PFSK-1 (cell line): ENCODE measurements around the gene MYDGF. TPM values are rescaled to one million over a fixed set of nuclear protein-coding genes. Genes with fewer than 3 reads are reported as not detected.
A peak's percentile ranks its signal among the peaks of the same experiment; 100 is the strongest.

ENCODE experiments used
- FOXP2 ChIP-seq: optimal IDR thresholded peaks from 2 replicates; pipeline ENCODE3; 2011; ENCODE audit warnings: borderline replicate concordance, control low read depth, inconsistent platforms; ENCODE audit not compliant: insufficient read depth; ENCODE audit errors: extremely low read length, extremely low read depth
- POLR2AphosphoS5 ChIP-seq: IDR thresholded peaks from 2 replicates; pipeline ENCODE4 v1.6.1; 2012; ENCODE audit warnings: low read depth, mild to moderate bottlenecking, control low read depth, low read length, moderate library complexity
- SIN3A ChIP-seq: IDR thresholded peaks from 2 replicates; pipeline ENCODE4 v1.6.1; 2012; ENCODE audit warnings: mild to moderate bottlenecking, low read length, moderate library complexity, borderline replicate concordance; ENCODE audit not compliant: insufficient read depth
- TAF1 ChIP-seq: IDR thresholded peaks from 2 replicates; pipeline ENCODE4 v1.6.1; 2012; ENCODE audit warnings: low read length, control low read depth, borderline replicate concordance; ENCODE audit not compliant: insufficient read depth
- polyA plus RNA-seq: library from polyadenylated mRNA; unstranded; fragments of >200 nt; gene quantifications from one replicate; pipeline ENCODE4 v1.2.1, GENCODE V29; 2012; ENCODE audit warnings: low read depth, missing spikeins; ENCODE audit not compliant: insufficient read length
- TF ChIP-seq, protein P1 (sequence below), 2 experiments: IDR thresholded peaks; 2 replicates each; pipeline versions ENCODE4 v1.6.1 to v1.8.0; 2011 to 2012; ENCODE audit warnings: low read depth in 2 of 2, low read length in 2 of 2, control low read depth in 1 of 2, inconsistent platforms in 1 of 2, mild to moderate bottlenecking in 1 of 2, moderate library complexity in 1 of 2; ENCODE audit not compliant: insufficient read depth in 1 of 2

MYDGF gene
- 451 TPM for polyA plus RNA-seq

DNA sequence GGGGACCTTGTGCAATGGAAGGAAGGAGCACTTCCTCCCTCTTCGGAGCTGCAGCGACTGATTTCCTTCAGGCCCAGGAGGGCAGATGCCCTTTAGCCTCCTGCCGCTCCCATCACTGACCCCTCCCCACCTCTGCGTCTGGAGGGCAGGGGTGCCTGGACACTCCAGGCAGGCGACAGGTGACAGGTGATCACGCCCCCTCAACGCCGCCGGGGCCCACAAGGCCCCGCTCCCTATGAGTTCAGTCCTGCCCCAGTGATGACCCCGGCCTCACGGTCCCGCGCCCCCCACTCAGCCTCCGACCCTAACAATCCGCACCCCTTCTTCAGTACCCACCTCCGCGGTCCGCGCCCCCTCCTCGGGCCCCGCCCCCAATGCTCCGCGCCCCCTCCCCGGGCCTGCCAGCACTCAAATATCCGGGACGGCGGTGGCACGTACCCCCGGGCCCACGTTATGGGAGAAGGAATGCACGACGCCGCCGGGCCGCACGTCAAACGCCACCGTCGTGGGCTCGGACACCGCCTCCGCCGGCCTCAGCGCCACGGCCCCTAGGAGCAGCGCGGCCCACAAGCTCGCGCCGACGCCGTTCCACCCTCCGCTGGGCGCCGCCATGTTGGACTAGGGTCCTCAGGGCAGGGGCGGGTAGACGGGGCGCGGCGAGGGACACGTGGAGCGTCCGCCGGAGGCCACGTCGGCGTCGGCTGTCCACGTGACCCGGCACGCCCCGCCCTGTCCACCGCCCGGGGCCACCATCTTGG, at the start of gene MYDGF:
TSS of gene MYDGF (minus strand) at position 620 of the 758 bp plus-strand sequence. CDS start at position 612, 8 bp downstream.
- peak; percentile 62; the same call in 1 of the 2 replicates for TF ChIP-seq SIN3A
- TF ChIP-seq, protein P1, sequence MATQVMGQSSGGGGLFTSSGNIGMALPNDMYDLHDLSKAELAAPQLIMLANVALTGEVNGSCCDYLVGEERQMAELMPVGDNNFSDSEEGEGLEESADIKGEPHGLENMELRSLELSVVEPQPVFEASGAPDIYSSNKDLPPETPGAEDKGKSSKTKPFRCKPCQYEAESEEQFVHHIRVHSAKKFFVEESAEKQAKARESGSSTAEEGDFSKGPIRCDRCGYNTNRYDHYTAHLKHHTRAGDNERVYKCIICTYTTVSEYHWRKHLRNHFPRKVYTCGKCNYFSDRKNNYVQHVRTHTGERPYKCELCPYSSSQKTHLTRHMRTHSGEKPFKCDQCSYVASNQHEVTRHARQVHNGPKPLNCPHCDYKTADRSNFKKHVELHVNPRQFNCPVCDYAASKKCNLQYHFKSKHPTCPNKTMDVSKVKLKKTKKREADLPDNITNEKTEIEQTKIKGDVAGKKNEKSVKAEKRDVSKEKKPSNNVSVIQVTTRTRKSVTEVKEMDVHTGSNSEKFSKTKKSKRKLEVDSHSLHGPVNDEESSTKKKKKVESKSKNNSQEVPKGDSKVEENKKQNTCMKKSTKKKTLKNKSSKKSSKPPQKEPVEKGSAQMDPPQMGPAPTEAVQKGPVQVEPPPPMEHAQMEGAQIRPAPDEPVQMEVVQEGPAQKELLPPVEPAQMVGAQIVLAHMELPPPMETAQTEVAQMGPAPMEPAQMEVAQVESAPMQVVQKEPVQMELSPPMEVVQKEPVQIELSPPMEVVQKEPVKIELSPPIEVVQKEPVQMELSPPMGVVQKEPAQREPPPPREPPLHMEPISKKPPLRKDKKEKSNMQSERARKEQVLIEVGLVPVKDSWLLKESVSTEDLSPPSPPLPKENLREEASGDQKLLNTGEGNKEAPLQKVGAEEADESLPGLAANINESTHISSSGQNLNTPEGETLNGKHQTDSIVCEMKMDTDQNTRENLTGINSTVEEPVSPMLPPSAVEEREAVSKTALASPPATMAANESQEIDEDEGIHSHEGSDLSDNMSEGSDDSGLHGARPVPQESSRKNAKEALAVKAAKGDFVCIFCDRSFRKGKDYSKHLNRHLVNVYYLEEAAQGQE (IDR thresholded peaks at IDR 0.05; ENCODE audit: insufficient read depth in 1 of 2, low read depth in 2 of 2, low read length in 2 of 2): peak in 1 of 2 experiments; percentile 51; a peak in 2 of 4 replicates
- peak; percentile 74 for TF ChIP-seq POLR2AphosphoS5
- peak; percentile 94 for TF ChIP-seq TAF1
- peak; percentile 92 for TF ChIP-seq FOXP2

DNA sequence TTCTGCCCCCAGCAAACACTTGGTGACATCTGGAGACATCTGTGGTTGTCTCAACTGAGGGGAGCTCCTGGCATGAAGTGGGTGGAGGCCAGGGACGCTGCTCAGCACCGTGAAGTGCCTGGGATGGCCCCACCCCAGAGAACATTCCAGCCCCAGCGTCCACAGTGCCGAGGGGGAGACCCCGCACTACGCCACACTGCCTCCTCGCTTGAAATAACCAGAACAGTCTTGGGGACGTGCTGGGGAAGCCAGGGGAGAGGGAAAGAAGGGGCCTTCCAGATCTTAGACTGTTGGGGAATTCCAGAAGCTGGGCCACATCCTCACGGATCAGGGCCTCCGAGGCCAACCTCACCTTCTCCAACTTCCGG, 49.3 kb upstream of the MYDGF start:
- TF ChIP-seq, protein P1 (IDR thresholded peaks at IDR 0.05; ENCODE audit: insufficient read depth in 1 of 2, low read depth in 2 of 2, low read length in 2 of 2): no peak
- no peak for TF ChIP-seq TAF1
- no peak for TF ChIP-seq POLR2AphosphoS5
- TF ChIP-seq SIN3A: no peak
- no peak for TF ChIP-seq FOXP2

DNA sequence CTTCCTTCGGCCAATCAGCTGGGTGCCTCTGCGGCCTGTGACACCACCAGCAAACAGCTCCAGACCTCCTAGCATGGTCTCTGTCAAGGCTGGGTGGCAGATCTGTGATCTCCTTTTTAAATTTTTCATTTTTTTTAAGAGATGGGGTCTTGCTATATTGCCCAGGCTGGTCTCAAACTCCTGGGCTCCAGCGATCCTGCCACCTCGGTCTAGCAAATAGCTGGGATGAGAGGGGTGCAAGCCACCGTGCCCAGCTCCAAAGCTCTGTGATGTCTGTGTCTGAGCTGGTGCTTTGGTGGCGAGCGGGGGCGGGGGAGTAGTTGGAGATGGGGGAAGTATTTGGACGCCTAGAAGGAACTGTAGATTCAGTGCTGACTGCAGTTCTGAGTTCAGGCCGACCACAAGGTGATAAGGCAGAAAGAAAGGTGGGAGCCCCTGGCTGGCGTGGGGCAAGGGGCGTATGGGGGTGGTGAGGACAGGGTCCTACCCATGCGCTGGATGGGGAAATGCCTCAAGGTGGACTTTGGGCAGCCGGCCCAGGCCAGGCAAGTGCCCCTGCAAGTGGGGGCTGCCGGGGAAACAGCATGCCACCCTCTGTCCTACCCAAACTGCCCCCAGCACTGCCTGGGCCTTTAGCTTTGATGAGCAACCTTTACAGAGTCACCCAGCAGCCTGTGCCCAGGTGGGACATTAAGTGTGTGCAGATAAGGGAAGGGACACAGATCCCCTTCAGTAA, 48.0 kb upstream of the MYDGF start:
- TF ChIP-seq SIN3A (no peak), TAF1 (no peak), POLR2AphosphoS5 (no peak), FOXP2 (no peak)
- TF ChIP-seq, protein P1 (IDR thresholded peaks at IDR 0.05; ENCODE audit: insufficient read depth in 1 of 2, low read depth in 2 of 2, low read length in 2 of 2): no peak

DNA sequence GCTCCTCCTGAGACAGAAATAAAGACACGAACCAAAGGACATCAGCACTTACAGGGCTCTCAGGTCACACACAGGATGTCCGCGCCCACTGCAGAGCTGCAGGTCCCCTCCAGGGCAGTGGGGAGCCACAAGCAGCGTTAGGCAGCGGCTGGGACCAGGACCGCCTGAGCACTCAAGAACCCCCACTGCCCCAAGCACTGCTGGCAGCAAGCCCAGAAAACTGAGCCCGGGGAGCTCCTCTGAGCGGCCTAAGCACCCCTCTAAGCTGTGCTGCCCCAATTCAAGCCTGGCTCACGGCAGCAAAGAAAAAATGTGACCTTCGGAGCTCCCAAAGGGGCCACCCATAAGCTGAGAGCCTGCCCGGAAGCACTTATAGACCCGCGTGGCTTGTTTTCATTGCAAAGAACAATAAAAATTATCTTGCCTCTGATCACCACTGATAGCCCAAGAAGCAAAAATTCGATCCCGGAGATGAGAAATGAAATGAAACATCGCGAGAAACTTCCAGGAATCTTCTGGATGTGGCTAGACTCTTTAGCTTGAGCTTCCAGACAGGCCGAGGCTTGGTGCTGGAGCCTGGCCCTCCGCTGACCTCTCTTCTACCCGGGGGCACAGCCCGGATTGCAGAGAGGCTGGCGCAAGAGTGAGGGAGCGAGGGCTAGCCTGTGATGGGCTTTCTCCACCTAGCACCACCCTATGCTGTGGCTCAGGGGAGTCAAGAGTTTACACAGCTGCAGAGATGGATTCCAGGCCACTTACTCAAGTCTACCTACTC, 47.2 kb upstream of the MYDGF start:
- TF ChIP-seq, protein P1 (IDR thresholded peaks at IDR 0.05; ENCODE audit: insufficient read depth in 1 of 2, low read depth in 2 of 2, low read length in 2 of 2): no peak
- TF ChIP-seq FOXP2 (no peak), POLR2AphosphoS5 (no peak), TAF1 (no peak), SIN3A (no peak)
